PC-3 (cell line): Measurements from ENCODE around the gene SLC16A8.

ENCODE experiments used
- CTCF ChIP-seq: fragments of 300-600 bp; sonication (generic); conservative IDR thresholded peaks from 2 replicates; pipeline ENCODE4 v1.5.1; 2017; ENCODE audit warnings: antibody characterized with exemption, low read depth, mild to moderate bottlenecking, low read length
- EZH2 ChIP-seq: fragments of 300-600 bp; sonication (generic); IDR thresholded peaks from one replicate; pipeline ENCODE4 v1.6.1; 2017; ENCODE audit warnings: antibody characterized with exemption, mild to moderate bottlenecking, low read length; ENCODE audit not compliant: unreplicated experiment
- EZH2phosphoT487 ChIP-seq: fragments of 300-600 bp; sonication (generic); IDR thresholded peaks from 2 replicates; pipeline ENCODE4 v1.6.1; 2018; ENCODE audit warnings: mild to moderate bottlenecking, antibody characterized with exemption, low read length, borderline replicate concordance

- TF ChIP-seq CTCF (no peak), EZH2phosphoT487 (no peak), EZH2 (no peak)
Observed at GRCh38 chr22:38127869-38128268, 43.9 kb upstream of the SLC16A8 start.
